Measurements from ENCODE around the gene CD34. TPM values are rescaled to one million over a fixed set of nuclear protein-coding genes. Genes with fewer than 3 reads are reported as not detected.

CD34 gene
- total RNA-seq, 2 experiments from 2014 or later, result not detected

GRCh38 chr1:207848234-207848633 is 62.7 kb downstream of the CD34 start:
- Histone ChIP-seq H3K9me3 (ENCODE audit: low read length) (no peaks in the 10 kb centered on the region), H3K36me3 (ENCODE audit: insufficient read depth, low read length) (no peaks in the 10 kb centered on the region), H2AFZ (ENCODE audit: low read length) (no peak overlapping the region), H3K4me3 (ENCODE audit: low read depth, low read length, poor library complexity, severe bottlenecking) (no peak overlapping the region), H3K4me2 (ENCODE audit: low read length) (no peak overlapping the region), H3K79me2 (ENCODE audit: insufficient read depth, low read depth, low read length) (no peaks in the 10 kb centered on the region), H3K4me1 (ENCODE audit: insufficient read depth, low read length, poor library complexity, severe bottlenecking) (no peaks in the 10 kb centered on the region), H4K20me1 (ENCODE audit: insufficient read depth, low read length) (no peaks in the 10 kb centered on the region), H3K27ac (ENCODE audit: low read depth, low read length, poor library complexity, severe bottlenecking) (no peak overlapping the region), H3K9me2 (ENCODE audit: insufficient read depth, low read length) (no peaks in the 10 kb centered on the region)
- no TSS peak for BruUV-seq (replicated peaks)
- DNase-seq (ENCODE audit: low spot score), result no peak
- ChIA-PET CTCF (ENCODE audit: unreplicated experiment) (interaction anchor here (0.6 kb wide), 1 partner anchor 106 kb away, joined by 3 read pairs; no protein-coding TSS in a partner anchor), POLR2A (interaction anchor here (0.9 kb wide), 1 partner anchor 8 kb away, joined by 3 read pairs; no protein-coding TSS in a partner anchor)
- TF ChIP-seq EZH2phosphoT487 (IDR thresholded peaks at IDR 0.05; ENCODE audit: borderline replicate concordance, low read depth, low read length) (no peak), CTCF (conservative IDR thresholded peaks at IDR 0.05; ENCODE audit: low read length) (no peak)
- intact Hi-C loops (cut with micrococcal nuclease; ENCODE audit: unreplicated experiment), result no loop called here

DNA sequence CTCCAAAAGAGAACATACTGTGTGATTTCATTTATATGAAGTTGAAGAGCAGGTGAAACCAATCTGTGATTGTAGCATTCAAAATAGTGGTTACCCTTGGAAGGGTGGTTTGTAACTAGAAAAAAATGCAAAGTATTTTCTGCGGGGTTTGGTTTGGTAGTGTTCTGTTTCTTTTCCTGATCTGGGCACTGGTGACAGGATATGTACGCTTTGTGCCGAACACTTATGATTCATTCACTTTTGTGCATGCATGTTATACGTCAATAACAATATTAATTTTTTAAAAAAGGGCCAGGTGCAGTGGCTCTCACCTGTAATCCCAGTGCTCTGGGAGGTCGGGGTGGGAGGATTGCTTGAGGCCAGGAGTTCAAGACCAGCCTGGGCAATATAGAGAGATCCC is 63.8 kb downstream of the CD34 start:
- Histone ChIP-seq H3K4me1 (ENCODE audit: insufficient read depth, low read length, poor library complexity, severe bottlenecking) (no peaks in the 10 kb centered on the region), H3K9me3 (ENCODE audit: low read length) (no peaks in the 10 kb centered on the region), H2AFZ (ENCODE audit: low read length) (no peak overlapping the region), H3K4me2 (ENCODE audit: low read length) (no peak overlapping the region), H3K79me2 (ENCODE audit: insufficient read depth, low read depth, low read length) (no peaks in the 10 kb centered on the region), H4K20me1 (ENCODE audit: insufficient read depth, low read length) (no peaks in the 10 kb centered on the region), H3K27ac (ENCODE audit: low read depth, low read length, poor library complexity, severe bottlenecking) (no peak overlapping the region), H3K4me3 (ENCODE audit: low read depth, low read length, poor library complexity, severe bottlenecking) (no peak overlapping the region), H3K9me2 (ENCODE audit: insufficient read depth, low read length) (no peaks in the 10 kb centered on the region), H3K36me3 (ENCODE audit: insufficient read depth, low read length) (no peaks in the 10 kb centered on the region)
- no peak for TF ChIP-seq CTCF (conservative IDR thresholded peaks at IDR 0.05; ENCODE audit: low read length)
- no peak for TF ChIP-seq EZH2phosphoT487 (IDR thresholded peaks at IDR 0.05; ENCODE audit: borderline replicate concordance, low read depth, low read length)
- ChIA-PET CTCF (ENCODE audit: unreplicated experiment) (no interaction called here), POLR2A (interaction anchor here (0.6 kb wide), 1 partner anchor 12 kb away, joined by 6 read pairs; no protein-coding TSS in a partner anchor)
- DNase-seq (ENCODE audit: low spot score), result no peak
- BruUV-seq (replicated peaks), result no TSS peak
- intact Hi-C loops (cut with micrococcal nuclease; ENCODE audit: unreplicated experiment), result no loop called here

GRCh38 chr1:207845109-207845508 is 65.8 kb downstream of the CD34 start:
- no peak for TF ChIP-seq CTCF (conservative IDR thresholded peaks at IDR 0.05; ENCODE audit: low read length)
- TF ChIP-seq EZH2phosphoT487 (IDR thresholded peaks at IDR 0.05; ENCODE audit: borderline replicate concordance, low read depth, low read length), result no peak
- H3K27ac ChIP-seq (ENCODE audit: low read depth, low read length, poor library complexity, severe bottlenecking), result no peak overlapping the region
- H3K4me1 ChIP-seq (ENCODE audit: insufficient read depth, low read length, poor library complexity, severe bottlenecking), result no peaks in the 10 kb centered on the region
- no peak for DNase-seq (ENCODE audit: low spot score)
- H3K36me3 ChIP-seq (ENCODE audit: insufficient read depth, low read length), result no peaks in the 10 kb centered on the region
- no peaks in the 10 kb centered on the region for H4K20me1 ChIP-seq (ENCODE audit: insufficient read depth, low read length)
- BruUV-seq (replicated peaks), result no TSS peak
- POLR2A ChIA-PET, result no interaction called here
- H3K9me2 ChIP-seq (ENCODE audit: insufficient read depth, low read length), result no peaks in the 10 kb centered on the region
- intact Hi-C loops (cut with micrococcal nuclease; ENCODE audit: unreplicated experiment), result no loop called here
- no peaks in the 10 kb centered on the region for H3K79me2 ChIP-seq (ENCODE audit: insufficient read depth, low read depth, low read length)
- no peak overlapping the region for H3K4me2 ChIP-seq (ENCODE audit: low read length)
- H2AFZ ChIP-seq (ENCODE audit: low read length), result no peak overlapping the region
- CTCF ChIA-PET (ENCODE audit: unreplicated experiment), result no interaction called here
- no peaks in the 10 kb centered on the region for H3K9me3 ChIP-seq (ENCODE audit: low read length)
- H3K4me3 ChIP-seq (ENCODE audit: low read depth, low read length, poor library complexity, severe bottlenecking), result no peak overlapping the region
